AG04450 (cell line): Measurements from ENCODE around the gene PSD2. TPM values are rescaled to one million over a fixed set of nuclear protein-coding genes. Genes with fewer than 3 reads are reported as not detected.

ENCODE experiments used
- CTCF ChIA-PET: fragments of 300-600, 350-600 bp; formaldehyde crosslinking; extraction: SDS; loops from one replicate; lab custom pipeline; 2022; ENCODE audit warnings: antibody characterized with exemption, inconsistent platforms; lab: Charles Lee
- POLR2A ChIA-PET: fragments of 350-600 bp; formaldehyde crosslinking; extraction: SDS; loops from one replicate; lab custom pipeline; 2021; ENCODE audit warnings: antibody characterized with exemption, inconsistent platforms; lab: Yijun Ruan, JAX
- DNase-seq: peaks from one replicate; pipeline ENCODE4 v3.0.0-alpha.2; 2011; ENCODE audit warnings: low read depth, low spot score
- H3K27ac ChIP-seq: one replicate; pipeline ENCODE4 v1.5.1; 2012; ENCODE audit warnings: low read depth, low read length, control low read depth
- H3K27me3 ChIP-seq: one replicate; pipeline ENCODE4 v1.6.0; 2012; ENCODE audit warnings: low read length; ENCODE audit not compliant: control insufficient read depth, insufficient read depth
- H3K4me3 ChIP-seq: 2 replicates; pipeline ENCODE4 v1.5.1; 2011; ENCODE audit warnings: mild to moderate bottlenecking, low read depth, low read length, control low read depth
- H3K9me3 ChIP-seq: 2 replicates; pipeline ENCODE4 v1.5.1; 2012; ENCODE audit warnings: low read length; ENCODE audit not compliant: control insufficient read depth, insufficient read depth
- polyA plus RNA-seq: library from polyadenylated mRNA; depleted of rRNA; stranded (reverse); fragments of >200 nt; gene quantifications from 2 replicates; pipeline ENCODE4 v1.2.3, GENCODE V29; 2011
- TF ChIP-seq, protein P1 (sequence below): IDR thresholded peaks from 2 replicates; pipeline ENCODE4 v1.5.1; 2011; ENCODE audit warnings: low read depth, low read length, control low read depth, inconsistent platforms

The PSD2 gene
- polyA plus RNA-seq, 1 experiment: not detected

DNA sequence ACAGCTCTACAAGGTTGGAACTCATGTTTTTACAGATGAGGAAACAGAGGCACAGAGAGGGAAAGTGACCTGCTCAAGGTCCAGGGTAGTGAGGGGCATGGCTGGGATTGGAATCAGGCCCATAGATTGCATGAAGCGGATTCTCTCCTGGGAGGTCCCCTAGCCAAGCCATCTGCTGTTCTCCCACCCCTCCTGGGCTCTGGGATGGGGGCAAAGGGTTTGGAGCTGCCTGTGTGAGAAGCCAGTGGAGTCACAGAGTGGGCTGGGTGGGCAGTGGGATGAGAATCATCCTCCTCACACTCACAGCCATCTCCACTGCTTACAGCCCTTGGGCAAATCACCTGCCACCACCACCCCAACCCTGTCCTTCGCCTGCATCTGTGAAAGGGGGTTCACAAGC, 38.6 kb upstream of the PSD2 start:
- H3K9me3 ChIP-seq: no peaks in the 10 kb centered on the region; the same call in 1 of the 2 replicates
- ChIA-PET CTCF (interaction anchor here (1.3 kb wide), 1 partner anchor 9 kb away, joined by 4 read pairs; no protein-coding TSS in a partner anchor), POLR2A (no interaction called here)
- H3K27ac ChIP-seq: no peak overlapping the region
- TF ChIP-seq, protein P1, sequence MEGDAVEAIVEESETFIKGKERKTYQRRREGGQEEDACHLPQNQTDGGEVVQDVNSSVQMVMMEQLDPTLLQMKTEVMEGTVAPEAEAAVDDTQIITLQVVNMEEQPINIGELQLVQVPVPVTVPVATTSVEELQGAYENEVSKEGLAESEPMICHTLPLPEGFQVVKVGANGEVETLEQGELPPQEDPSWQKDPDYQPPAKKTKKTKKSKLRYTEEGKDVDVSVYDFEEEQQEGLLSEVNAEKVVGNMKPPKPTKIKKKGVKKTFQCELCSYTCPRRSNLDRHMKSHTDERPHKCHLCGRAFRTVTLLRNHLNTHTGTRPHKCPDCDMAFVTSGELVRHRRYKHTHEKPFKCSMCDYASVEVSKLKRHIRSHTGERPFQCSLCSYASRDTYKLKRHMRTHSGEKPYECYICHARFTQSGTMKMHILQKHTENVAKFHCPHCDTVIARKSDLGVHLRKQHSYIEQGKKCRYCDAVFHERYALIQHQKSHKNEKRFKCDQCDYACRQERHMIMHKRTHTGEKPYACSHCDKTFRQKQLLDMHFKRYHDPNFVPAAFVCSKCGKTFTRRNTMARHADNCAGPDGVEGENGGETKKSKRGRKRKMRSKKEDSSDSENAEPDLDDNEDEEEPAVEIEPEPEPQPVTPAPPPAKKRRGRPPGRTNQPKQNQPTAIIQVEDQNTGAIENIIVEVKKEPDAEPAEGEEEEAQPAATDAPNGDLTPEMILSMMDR: no peak
- no peak overlapping the region for H3K4me3 ChIP-seq
- no peak for DNase-seq
- H3K27me3 ChIP-seq: peaks cover 29% of the 10 kb centered on the region

DNA sequence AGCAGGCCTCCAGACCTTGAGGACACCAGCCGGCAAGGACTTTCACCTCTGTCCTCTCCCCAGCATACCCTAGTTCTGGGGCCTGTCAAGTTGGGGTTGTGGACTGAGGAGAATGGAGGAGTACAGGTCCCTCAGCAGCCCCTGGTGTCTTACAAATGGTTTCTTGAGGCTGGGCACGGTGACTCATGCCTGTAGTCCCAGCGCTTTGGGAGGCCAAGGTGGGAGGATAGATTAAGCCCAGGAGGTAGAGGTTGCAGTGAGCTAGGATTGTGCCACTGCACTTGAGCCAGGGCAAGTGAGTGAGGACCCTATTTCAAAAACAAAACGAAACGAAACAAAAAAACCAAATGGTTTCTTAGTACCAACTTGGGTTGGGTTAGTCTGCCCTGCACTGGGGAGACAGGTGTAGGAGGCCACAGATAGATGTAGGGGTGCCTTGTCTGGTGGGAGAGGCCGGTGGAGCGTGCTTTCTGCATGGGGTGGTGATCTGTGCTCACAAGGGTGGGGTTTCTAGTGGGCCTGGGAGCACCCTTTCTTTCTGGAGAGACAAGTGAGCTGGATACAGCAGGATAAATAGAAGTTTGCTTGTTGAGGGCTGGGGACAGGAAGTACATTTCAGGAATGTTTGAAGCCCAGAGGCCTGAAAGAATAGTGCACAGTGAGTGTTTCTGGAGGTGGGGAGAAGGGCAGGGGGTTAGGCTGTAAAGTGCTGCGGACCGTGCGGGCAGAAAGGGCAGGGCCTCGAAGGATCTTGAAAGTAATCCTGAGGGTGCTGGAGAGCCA, 37.7 kb upstream of the PSD2 start:
- no peak for DNase-seq
- TF ChIP-seq, protein P1: no peak
- no peak overlapping the region for H3K27ac ChIP-seq
- peaks cover 29% of the 10 kb centered on the region for H3K27me3 ChIP-seq
- H3K9me3 ChIP-seq: no peaks in the 10 kb centered on the region; the same call in 1 of the 2 replicates
- POLR2A ChIA-PET: no interaction called here
- CTCF ChIA-PET: interaction anchor here (0.5 to 13.6 kb wide), 4 partner anchors 9 to 123 kb away, joined by 4 to 314 read pairs (median 4); partner anchors contain the start of gene CXXC5
- H3K4me3 ChIP-seq: no peak overlapping the region

DNA sequence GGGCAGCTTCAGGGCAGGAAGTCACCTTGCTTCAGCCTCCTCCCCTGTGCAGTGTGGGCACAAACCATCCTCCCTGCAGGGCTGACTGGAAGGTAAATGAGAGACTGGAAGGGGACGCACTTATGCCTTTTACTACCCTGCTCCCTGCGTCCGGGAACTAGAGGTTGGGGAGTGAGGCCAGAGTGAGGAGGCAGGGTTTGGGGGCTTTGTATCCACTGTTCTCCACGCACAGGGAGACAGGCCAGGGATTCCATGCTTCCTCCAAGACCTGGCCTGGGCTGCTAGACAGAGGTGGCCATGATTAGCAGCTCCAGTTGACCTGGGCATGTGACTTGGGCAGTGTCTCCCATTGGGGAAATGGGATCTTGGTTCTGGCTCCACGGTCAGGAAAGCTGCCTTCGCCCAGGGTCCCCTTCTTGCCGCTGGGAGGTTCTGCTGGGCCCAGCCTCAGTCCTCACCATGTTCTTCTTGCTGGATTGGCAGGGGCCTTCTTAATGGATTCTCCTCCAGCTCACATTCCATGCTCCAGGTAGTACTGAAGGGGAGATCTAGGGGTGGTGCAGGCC, 37.0 kb upstream of the PSD2 start:
- POLR2A ChIA-PET: no interaction called here
- CTCF ChIA-PET: interaction anchor here (1.0 to 13.6 kb wide), 3 partner anchors 9 to 124 kb away, joined by 3 to 314 read pairs (median 4); no protein-coding TSS in a partner anchor
- H3K9me3 ChIP-seq: no peaks in the 10 kb centered on the region; the same call in 1 of the 2 replicates
- no peak overlapping the region for H3K4me3 ChIP-seq
- no peak for DNase-seq
- TF ChIP-seq, protein P1: no peak
- H3K27me3 ChIP-seq: peaks cover 36% of the 10 kb centered on the region
- no peak overlapping the region for H3K27ac ChIP-seq

DNA sequence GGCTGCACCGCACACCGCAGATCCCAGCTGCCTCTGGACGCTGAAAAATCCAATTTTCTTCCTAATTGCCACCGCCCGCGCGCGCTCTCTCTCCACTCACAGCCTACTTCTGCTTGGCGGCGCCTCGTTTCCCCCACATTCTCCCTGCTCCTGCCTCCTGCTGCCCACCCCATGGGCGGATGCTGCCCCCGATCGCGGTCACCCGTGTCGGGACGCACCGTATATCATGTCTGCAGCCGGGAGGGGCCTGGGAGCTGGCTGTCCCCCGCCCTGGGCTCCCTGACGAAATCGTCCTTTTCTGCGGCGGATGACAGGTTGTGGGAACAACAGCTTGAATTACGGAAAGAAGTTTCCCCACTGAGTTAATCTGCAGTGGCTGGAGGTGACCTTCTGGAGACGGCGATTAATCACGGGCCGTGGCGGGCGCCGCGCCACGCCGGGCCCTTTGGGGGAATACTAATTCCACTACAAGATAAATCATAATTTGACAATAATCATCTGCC, 36.3 kb upstream of the PSD2 start:
- CTCF ChIA-PET: interaction anchor here (1.0 to 13.6 kb wide), 3 partner anchors 8 to 124 kb away, joined by 3 to 314 read pairs (median 4); no protein-coding TSS in a partner anchor

More for the DNA sequence above, 36.3 kb upstream of the PSD2 start:
- Histone ChIP-seq H3K27me3 (peaks cover 42% of the 10 kb centered on the region), H3K9me3 (no peaks in the 10 kb centered on the region; the same call in 1 of the 2 replicates), H3K27ac (no peak overlapping the region), H3K4me3 (no peak overlapping the region)
- POLR2A ChIA-PET: no interaction called here
- TF ChIP-seq, protein P1: no peak
- DNase-seq: no peak
